ENCODE data around the gene NADSYN1. TPM values are rescaled to one million over a fixed set of nuclear protein-coding genes. Genes with fewer than 3 reads are reported as not detected.

Gene NADSYN1
- polyA plus RNA-seq, 3 donors = 44.1 to 162 (median 44.8) TPM

GRCh38 chr11:71489311-71490043 lies 36.5 kb downstream of the NADSYN1 start:
- H3K4me2 ChIP-seq (replicated peaks; ENCODE audit: extremely low read depth, low read length, poor library complexity, severe bottlenecking) = no peak overlapping the region
- H3K79me2 ChIP-seq (ENCODE audit: insufficient read depth, low read length) = no peaks in the 10 kb centered on the region
- peak in 1 of 3 donors; percentile 48 for DNase-seq
- Mint-ChIP-seq H3K4me1 (no peaks in the 10 kb centered on the region), H3K9me3 (no peaks in the 10 kb centered on the region), H3K27me3 (ENCODE audit: low read depth in 3 of 3) (peaks cover 0 to 1% (median 0%) of the 10 kb centered on the region in 3 donors), H3K4me3 (no peak overlapping the region), H3K36me3 (peaks cover 87 to 97% of the 10 kb centered on the region in 2 donors), H3K27ac (peak overlapping the region in 1 of 7 donors; percentile 11)
- no peak for TF ChIP-seq CTCF (IDR thresholded peaks at IDR 0.05)
- intact Hi-C loops (cut with micrococcal nuclease) = no loop called here
- no peaks in the 10 kb centered on the region for H3K9me3 ChIP-seq (replicated peaks in 1 of 2; ENCODE audit: control insufficient read depth in 1 of 2, insufficient read depth in 1 of 2, low read length in 2 of 2)
- 93% methylated on average over 10 of the region's 15 CpGs for WGBS (ENCODE audit: insufficient coverage)
- no peaks in the 10 kb centered on the region for H3K27me3 ChIP-seq (ENCODE audit: control insufficient read depth in 2 of 2, insufficient read depth in 2 of 2, low read length in 2 of 2)
- no peak overlapping the region for H2AFZ ChIP-seq (ENCODE audit: insufficient read depth, low read depth, low read length, poor library complexity, severe bottlenecking)
- H3K4me3 ChIP-seq (replicated peaks in 1 of 3; ENCODE audit: low read depth in 2 of 3, low read length in 3 of 3) = no peak overlapping the region
- H3K27ac ChIP-seq (ENCODE audit: low read depth in 1 of 2, low read length in 2 of 2) = no peak overlapping the region
- H3K4me1 ChIP-seq (ENCODE audit: control insufficient read depth in 1 of 2, insufficient read depth in 2 of 2, low read length in 2 of 2) = no peaks in the 10 kb centered on the region
- no peak overlapping the region for H3K9ac ChIP-seq (ENCODE audit: insufficient read depth, low read length, poor library complexity, severe bottlenecking)
- no peaks in the 10 kb centered on the region for H4K20me1 ChIP-seq (ENCODE audit: insufficient read depth, low read length)
- H3K36me3 ChIP-seq (replicated peaks in 1 of 2; ENCODE audit: control insufficient read depth in 1 of 2, insufficient read depth in 2 of 2, low read length in 2 of 2) = peaks cover 85 to 97% of the 10 kb centered on the region in 2 donors

- H3K4me3 Mint-ChIP-seq = no peak overlapping the region
Observed at GRCh38 chr11:71490044-71490730, 37.2 kb downstream of the NADSYN1 start.

More at GRCh38 chr11:71490044-71490730, 37.2 kb downstream of the NADSYN1 start:
- Mint-ChIP-seq H3K27me3 (ENCODE audit: low read depth in 3 of 3) (peaks cover 0 to 2% (median 1%) of the 10 kb centered on the region in 3 donors), H3K4me1 (no peaks in the 10 kb centered on the region), H3K27ac (peak overlapping the region in 1 of 7 donors; percentile 37), H3K9me3 (no peaks in the 10 kb centered on the region), H3K36me3 (peaks cover 85 to 97% of the 10 kb centered on the region in 2 donors)
- no peak overlapping the region for H3K4me3 ChIP-seq (replicated peaks in 1 of 3; ENCODE audit: low read depth in 2 of 3, low read length in 3 of 3)
- H3K27me3 ChIP-seq (ENCODE audit: control insufficient read depth in 2 of 2, insufficient read depth in 2 of 2, low read length in 2 of 2) = no peaks in the 10 kb centered on the region
- intact Hi-C loops (cut with micrococcal nuclease) = no loop called here
- H3K4me1 ChIP-seq (ENCODE audit: control insufficient read depth in 1 of 2, insufficient read depth in 2 of 2, low read length in 2 of 2) = no peaks in the 10 kb centered on the region
- 95% methylated on average over 23 of the region's 23 CpGs for WGBS (ENCODE audit: insufficient coverage)
- H3K27ac ChIP-seq (ENCODE audit: low read depth in 1 of 2, low read length in 2 of 2) = no peak overlapping the region
- H3K9me3 ChIP-seq (replicated peaks in 1 of 2; ENCODE audit: control insufficient read depth in 1 of 2, insufficient read depth in 1 of 2, low read length in 2 of 2) = no peaks in the 10 kb centered on the region
- TF ChIP-seq CTCF (IDR thresholded peaks at IDR 0.05) = no peak
- no peaks in the 10 kb centered on the region for H3K79me2 ChIP-seq (ENCODE audit: insufficient read depth, low read length)
- no peak overlapping the region for H2AFZ ChIP-seq (ENCODE audit: insufficient read depth, low read depth, low read length, poor library complexity, severe bottlenecking)
- no peak overlapping the region for H3K9ac ChIP-seq (ENCODE audit: insufficient read depth, low read length, poor library complexity, severe bottlenecking)
- H3K4me2 ChIP-seq (replicated peaks; ENCODE audit: extremely low read depth, low read length, poor library complexity, severe bottlenecking) = no peak overlapping the region
- H4K20me1 ChIP-seq (ENCODE audit: insufficient read depth, low read length) = no peaks in the 10 kb centered on the region
- DNase-seq = no peak
- peaks cover 81 to 97% of the 10 kb centered on the region in 2 donors for H3K36me3 ChIP-seq (replicated peaks in 1 of 2; ENCODE audit: control insufficient read depth in 1 of 2, insufficient read depth in 2 of 2, low read length in 2 of 2)

All from CD14-positive monocyte (primary cell).